Hypothalamus (tissue), 51 donors: ENCODE measurements around the gene TKFC.

Source experiments
- DNase-seq, 51 donors: peaks; one replicate each; lab custom pipeline; 2025; lab: John Stamatoyannopoulos, UW

Gene TKFC

GRCh38 chr11:61332797-61333549 lies at the start of gene TKFC, which contains the start of gene DDB1:
TSS of gene TKFC (plus strand) at chr11:61333228. CDS start at chr11:61334729, 1,501 bp downstream.
TSS of gene DDB1 (minus strand) at chr11:61333105. CDS start at chr11:61332968, 137 bp downstream.
- DNase-seq: peak; percentile 30 to 97 (median 90)

GRCh38 chr11:61283613-61284012 lies 49.4 kb upstream of the TKFC start:
- DNase-seq: no peak

DNA sequence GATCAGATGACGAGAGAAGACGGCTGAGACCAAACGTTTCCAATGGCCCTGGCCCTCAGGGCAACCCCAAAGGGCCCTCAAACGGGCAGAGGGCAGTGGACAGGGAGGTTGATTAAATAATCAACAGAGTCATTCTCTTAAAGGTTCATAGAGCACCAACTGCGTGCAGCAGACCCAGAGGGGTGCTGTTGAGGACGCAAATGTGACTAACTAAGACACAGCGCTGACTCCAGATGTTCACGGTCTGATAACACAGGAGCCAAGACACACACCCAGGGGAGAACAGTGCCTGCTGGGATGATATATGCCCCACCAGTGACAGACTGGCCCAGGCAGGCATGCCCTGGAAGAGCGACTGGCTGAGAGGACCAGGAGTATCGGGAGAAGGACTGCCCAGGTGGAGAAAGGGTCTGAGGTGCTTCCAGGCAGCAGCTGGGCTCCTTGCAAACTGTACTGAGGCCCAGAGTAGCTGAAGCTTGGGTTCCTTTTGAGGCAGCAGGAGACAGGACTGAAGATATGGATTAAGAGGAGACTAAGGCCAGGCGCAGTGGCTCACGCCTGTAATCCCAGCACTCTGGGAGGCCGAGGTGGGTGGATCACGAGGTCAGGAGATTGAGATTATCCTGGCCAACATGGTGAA lies 45.6 kb upstream of the TKFC start:
- DNase-seq: no peak

GRCh38 chr11:61290905-61291690 lies 41.9 kb upstream of the TKFC start:
- no peak for DNase-seq

DNA sequence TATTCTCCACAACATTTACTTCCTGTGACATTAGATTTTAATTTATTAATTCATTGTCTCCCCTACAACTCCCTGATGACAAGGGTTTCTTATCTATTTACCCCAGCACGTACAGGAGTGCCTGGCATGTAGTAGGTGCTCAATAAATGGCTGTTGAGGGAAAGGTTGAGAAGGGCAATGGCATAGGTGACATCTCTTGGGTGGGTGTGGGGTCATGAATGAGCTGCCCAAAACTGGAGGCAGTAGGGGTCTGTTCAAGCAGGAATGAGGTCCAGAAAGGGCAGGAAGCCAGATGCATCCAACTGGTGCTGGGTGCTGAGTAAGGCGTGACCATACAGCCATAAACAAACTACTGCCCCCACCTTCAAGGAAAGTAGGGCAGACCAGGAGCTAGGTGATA lies 40.7 kb upstream of the TKFC start:
- DNase-seq: no peak

- DNase-seq: peak in 23 of 51 donors; percentile 11 to 65 (median 41)
Observed at GRCh38 chr11:61293867-61294716, 38.9 kb upstream of the TKFC start.

- DNase-seq: peak in 29 of 51 donors; percentile 11 to 70 (median 43)
Observed at GRCh38 chr11:61294717-61295595, 38.1 kb upstream of the TKFC start, which contains the start of gene VWCE. TSS of gene VWCE (minus strand) at chr11:61295316. CDS start at chr11:61295037, 279 bp downstream.

GRCh38 chr11:61295596-61295926 lies 37.5 kb upstream of the TKFC start:
- DNase-seq: peak in 4 of 51 donors; percentile 6 to 44 (median 16)

DNA sequence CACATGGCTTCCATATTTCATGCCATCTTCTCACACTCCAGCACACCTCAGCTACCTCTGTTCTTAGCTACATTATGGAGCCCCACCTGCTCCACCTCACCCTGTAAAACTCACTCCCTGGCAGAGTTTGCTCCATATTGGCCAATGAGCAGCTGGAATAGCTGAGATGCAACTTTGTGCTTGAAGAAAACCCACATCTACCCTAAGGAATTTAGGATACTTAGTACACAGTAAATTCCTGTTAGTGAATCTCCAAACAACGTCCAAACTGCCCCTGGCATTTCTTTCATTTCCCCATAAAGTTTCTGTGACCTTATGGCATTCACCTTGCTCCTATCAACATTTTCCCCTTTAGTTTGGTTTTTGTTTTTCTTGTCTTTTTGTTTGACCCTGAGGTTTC lies 35.7 kb upstream of the TKFC start:
- no peak for DNase-seq

- peak in 6 of 51 donors; percentile 8 to 25 (median 12) for DNase-seq
Observed at GRCh38 chr11:61297746-61298145, 35.3 kb upstream of the TKFC start.

GRCh38 chr11:61298663-61299244 lies 34.3 kb upstream of the TKFC start:
- DNase-seq: no peak

GRCh38 chr11:61302550-61302949 lies 30.5 kb upstream of the TKFC start:
- DNase-seq: no peak

GRCh38 chr11:61303725-61304124 lies 29.3 kb upstream of the TKFC start:
- DNase-seq: no peak

DNA sequence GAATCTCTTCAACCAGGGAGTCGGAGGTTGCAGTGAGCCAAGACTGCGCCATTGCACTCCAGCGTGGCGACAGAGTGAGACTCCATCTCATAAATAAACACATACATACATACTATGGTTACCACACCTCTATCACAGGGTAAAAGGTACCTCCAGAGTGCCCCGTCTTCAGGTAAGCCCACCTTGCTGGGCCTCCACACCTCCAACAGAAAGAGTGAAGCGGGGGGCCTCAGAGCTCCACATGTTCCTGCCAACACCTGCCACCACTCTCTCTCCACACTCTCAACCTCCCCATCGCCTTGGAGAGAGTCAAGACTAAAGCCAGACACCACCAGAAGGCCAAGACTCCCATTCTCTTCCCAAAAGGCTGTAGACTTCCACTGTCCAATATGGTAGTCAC lies 27.6 kb upstream of the TKFC start:
- no peak for DNase-seq

- DNase-seq: no peak
Observed at GRCh38 chr11:61306221-61306620, 26.8 kb upstream of the TKFC start.

DNA sequence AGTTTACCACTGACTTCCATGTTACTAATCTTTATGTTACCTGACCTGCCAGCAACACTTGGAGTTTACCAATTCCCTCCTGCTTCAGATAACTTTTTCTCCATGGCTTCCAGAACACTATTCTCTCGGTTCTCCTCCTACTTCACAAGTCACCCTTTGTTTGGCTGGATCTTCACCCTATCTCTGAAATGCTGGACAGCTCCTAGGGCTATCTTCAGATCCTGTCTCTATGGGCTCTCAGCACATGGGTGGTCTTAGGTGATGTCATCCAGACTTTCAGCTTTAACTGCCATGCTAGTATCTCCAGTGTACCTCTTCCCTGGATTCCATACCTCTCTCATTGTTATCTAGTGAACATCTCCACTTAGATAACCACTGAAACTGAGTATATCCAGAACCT lies 25.7 kb upstream of the TKFC start:
- no peak for DNase-seq

DNA sequence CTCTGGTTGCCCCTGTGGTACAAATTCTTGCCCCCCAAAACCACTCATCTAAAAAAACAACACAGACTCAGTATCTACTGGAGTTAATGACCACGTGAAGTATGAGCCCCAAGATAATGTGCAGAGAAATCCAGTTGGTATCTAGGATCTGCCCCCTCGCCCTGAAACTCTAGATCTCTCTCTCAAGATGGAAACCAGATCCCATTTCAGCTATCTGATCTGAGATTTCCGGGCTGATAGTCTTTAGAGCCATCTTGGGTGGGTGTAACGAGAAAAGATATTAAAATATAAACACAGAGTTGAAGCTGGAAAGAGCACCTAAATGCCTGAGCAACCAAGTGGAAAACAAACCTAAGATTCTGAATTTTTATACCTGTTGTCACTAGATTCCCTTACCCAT lies 23.9 kb upstream of the TKFC start:
- DNase-seq: no peak

GRCh38 chr11:61309739-61310138 lies 23.3 kb upstream of the TKFC start:
- DNase-seq: no peak

GRCh38 chr11:61310749-61311148 lies 22.3 kb upstream of the TKFC start:
- no peak for DNase-seq
